HFFc6 (cell line): ENCODE data around the gene MSANTD1. TPM values are rescaled to one million over a fixed set of nuclear protein-coding genes. Genes with fewer than 3 reads are reported as not detected.

ENCODE experiments used
- DNase-seq: peaks from one replicate; pipeline ENCODE4 v3.0.0-alpha.2; 2018
- H3K27ac Mint-ChIP-seq: 2 replicates; pipeline ENCODE4 v1.8.0; 2020; ENCODE audit warnings: mild to moderate bottlenecking, mixed read lengths
- H3K27me3 Mint-ChIP-seq: 2 replicates; pipeline ENCODE4 v1.8.0; 2021; ENCODE audit warnings: mild to moderate bottlenecking, moderate library complexity, mixed read lengths; ENCODE audit not compliant: insufficient read depth
- H3K36me3 Mint-ChIP-seq: 2 replicates; pipeline ENCODE4 v1.8.0; 2021; ENCODE audit warnings: low read depth, mixed read lengths
- H3K4me1 Mint-ChIP-seq: 2 replicates; pipeline ENCODE4 v1.8.0; 2020; ENCODE audit warnings: low read depth, mixed read lengths
- H3K4me3 Mint-ChIP-seq: 2 replicates; pipeline ENCODE4 v1.8.0; 2020; ENCODE audit warnings: mild to moderate bottlenecking, moderate library complexity, mixed read lengths
- H3K9me3 Mint-ChIP-seq: 2 replicates; pipeline ENCODE4 v1.8.0; 2020; ENCODE audit warnings: mild to moderate bottlenecking, mixed read lengths
- total RNA-seq, 6 experiments: library from RNA; stranded (reverse); fragmentation: NEBNext Ultra II Directional; extraction: Animal tissue kit (Norgen Biotek cat#: 25700); gene quantifications; 2 replicates in 1 of 6; 3 replicates in 5 of 6; pipeline ENCODE4 v1.2.3, GENCODE V29; 2021
- TF ChIP-seq, protein P1 (sequence below): fragments of 200-600 bp; sonication (generic); IDR thresholded peaks from 2 replicates; pipeline ENCODE4 v1.5.0; 2021; ENCODE audit warnings: antibody characterized with exemption, mild to moderate bottlenecking

MSANTD1 gene
- total RNA-seq, 6 experiments from 2014 or later, result 0.09 to 0.35 (median 0.12) TPM

- Mint-ChIP-seq H3K4me3 (no peak overlapping the region), H3K4me1 (peaks cover 21% of the 10 kb centered on the region), H3K27me3 (no peaks in the 10 kb centered on the region), H3K9me3 (no peaks in the 10 kb centered on the region; the same call in 1 of the 2 replicates), H3K27ac (no peak overlapping the region), H3K36me3 (peaks cover 9% of the 10 kb centered on the region)
- no peak for DNase-seq
- TF ChIP-seq, protein P1, sequence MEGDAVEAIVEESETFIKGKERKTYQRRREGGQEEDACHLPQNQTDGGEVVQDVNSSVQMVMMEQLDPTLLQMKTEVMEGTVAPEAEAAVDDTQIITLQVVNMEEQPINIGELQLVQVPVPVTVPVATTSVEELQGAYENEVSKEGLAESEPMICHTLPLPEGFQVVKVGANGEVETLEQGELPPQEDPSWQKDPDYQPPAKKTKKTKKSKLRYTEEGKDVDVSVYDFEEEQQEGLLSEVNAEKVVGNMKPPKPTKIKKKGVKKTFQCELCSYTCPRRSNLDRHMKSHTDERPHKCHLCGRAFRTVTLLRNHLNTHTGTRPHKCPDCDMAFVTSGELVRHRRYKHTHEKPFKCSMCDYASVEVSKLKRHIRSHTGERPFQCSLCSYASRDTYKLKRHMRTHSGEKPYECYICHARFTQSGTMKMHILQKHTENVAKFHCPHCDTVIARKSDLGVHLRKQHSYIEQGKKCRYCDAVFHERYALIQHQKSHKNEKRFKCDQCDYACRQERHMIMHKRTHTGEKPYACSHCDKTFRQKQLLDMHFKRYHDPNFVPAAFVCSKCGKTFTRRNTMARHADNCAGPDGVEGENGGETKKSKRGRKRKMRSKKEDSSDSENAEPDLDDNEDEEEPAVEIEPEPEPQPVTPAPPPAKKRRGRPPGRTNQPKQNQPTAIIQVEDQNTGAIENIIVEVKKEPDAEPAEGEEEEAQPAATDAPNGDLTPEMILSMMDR, result no peak
Observed at GRCh38 chr4:3302786-3303564, 54.0 kb downstream of the MSANTD1 start.

DNA sequence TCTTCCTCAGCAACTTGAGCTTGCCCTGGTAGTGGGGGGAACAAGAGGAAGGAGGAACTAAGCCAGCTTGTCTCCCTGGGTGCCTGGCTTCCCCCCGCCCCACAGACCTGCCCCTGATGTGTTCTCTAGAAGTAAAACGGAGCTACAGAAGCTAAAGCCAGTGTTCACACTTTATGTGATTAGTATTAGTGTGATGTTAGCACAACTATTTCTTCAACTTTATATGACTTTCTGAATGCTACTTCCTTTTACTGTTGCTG, 54.5 kb downstream of the MSANTD1 start:
- Mint-ChIP-seq H3K9me3 (no peaks in the 10 kb centered on the region), H3K36me3 (peaks cover 4% of the 10 kb centered on the region), H3K27ac (no peak overlapping the region), H3K27me3 (no peaks in the 10 kb centered on the region; the same call in 1 of the 2 replicates), H3K4me3 (no peak overlapping the region), H3K4me1 (peaks cover 21% of the 10 kb centered on the region)
- DNase-seq, result no peak
- TF ChIP-seq, protein P1, result no peak

GRCh38 chr4:3303923-3304710, 55.2 kb downstream of the MSANTD1 start:
- Mint-ChIP-seq H3K36me3 (no peaks in the 10 kb centered on the region), H3K9me3 (no peaks in the 10 kb centered on the region), H3K4me3 (no peak overlapping the region), H3K27me3 (no peaks in the 10 kb centered on the region; the same call in 1 of the 2 replicates), H3K4me1 (peaks cover 21% of the 10 kb centered on the region), H3K27ac (no peak overlapping the region)
- DNase-seq, result no peak
- TF ChIP-seq, protein P1, result no peak

DNA sequence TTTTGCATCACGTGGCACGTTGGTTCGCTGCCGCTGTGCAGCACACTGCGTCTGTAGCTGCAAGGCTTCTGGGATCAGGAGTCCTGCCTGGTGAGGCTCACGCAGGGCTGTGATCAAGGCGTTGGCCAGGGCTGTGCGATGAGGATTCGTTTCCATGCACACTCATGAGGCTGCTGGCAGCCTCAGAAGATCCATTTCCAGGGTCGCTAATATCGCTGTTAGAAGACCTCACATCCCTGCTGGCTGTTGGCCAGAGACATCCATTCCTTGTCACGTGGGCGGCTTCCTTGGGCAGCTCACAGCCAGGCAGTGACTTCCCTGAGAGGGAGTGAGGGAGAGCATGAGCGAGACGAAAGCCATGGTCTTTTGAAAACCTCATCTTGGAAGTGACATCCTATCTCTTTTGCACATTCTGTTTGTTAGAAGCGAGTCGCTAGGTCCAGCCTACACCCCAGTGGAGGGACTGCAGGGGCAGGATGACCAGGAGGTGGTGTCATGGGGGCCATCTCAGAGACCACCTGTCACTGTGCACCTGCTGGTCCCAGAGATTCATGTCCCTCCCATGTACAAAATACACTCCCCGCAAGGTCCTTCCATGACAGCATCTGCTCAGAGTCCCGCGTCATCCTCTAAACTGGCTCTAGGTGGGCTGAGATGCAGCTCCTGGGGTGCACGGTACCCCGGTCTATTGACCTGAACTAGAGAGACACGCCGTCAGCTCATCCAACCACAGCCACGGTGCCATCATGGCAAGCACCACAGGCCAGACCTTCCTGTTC, 56.1 kb downstream of the MSANTD1 start:
- DNase-seq, result no peak
- Mint-ChIP-seq H3K36me3 (no peaks in the 10 kb centered on the region), H3K27ac (no peak overlapping the region; the same call in 1 of the 2 replicates), H3K27me3 (no peaks in the 10 kb centered on the region; the same call in 1 of the 2 replicates), H3K4me3 (no peak overlapping the region; the same call in 1 of the 2 replicates), H3K9me3 (no peaks in the 10 kb centered on the region), H3K4me1 (peaks cover 21% of the 10 kb centered on the region)
- TF ChIP-seq, protein P1, result no peak

DNA sequence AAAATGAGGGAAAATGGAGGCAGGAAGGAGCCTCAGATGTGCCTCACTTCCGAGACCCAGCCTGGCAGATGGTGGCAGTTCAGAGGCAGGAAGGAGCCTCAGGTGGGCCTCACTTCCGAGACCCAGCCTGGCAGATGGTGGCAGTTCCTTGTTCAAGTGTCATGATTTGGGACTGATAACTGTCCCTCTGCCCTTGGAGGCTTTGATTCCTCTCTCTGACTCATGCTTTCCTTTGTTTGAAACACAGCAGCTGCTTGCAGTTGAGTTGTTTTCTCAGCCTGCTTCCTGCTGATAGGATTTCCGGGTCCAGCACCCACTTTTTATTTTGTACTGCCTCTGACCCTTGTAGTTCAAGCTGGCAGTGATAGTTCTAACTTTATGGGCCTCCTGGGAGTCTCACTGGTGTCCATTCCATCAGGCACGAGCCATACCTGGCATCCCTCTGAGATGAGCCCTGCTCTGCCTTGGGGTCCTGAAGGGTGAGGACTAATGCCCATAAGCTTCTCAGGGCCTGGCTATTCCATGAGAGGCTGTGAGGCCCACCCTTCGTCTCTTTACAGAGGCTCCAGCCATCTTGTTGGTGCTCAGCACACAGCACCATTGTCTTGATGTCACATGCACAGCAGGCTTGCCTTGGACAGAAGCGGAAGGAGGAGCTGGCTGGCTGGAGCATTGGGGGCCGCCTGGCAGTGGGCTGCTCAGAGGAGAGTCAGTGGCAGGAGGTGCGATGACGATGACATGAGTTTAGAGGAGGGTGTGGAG, 56.8 kb downstream of the MSANTD1 start:
- H3K27me3 Mint-ChIP-seq, result no peaks in the 10 kb centered on the region; the same call in 1 of the 2 replicates
- peaks cover 21% of the 10 kb centered on the region for H3K4me1 Mint-ChIP-seq
- no peaks in the 10 kb centered on the region for H3K9me3 Mint-ChIP-seq
- H3K36me3 Mint-ChIP-seq, result no peaks in the 10 kb centered on the region
- DNase-seq, result no peak
- no peak overlapping the region for H3K4me3 Mint-ChIP-seq
- TF ChIP-seq, protein P1, result no peak
- H3K27ac Mint-ChIP-seq, result no peak overlapping the region
